ENCODE results near the gene TSPAN31.

Gene TSPAN31

GRCh38 chr12:57732270-57732669 is 12.6 kb upstream of the TSPAN31 start:
- no peak overlapping the region for H3K4me3 ChIP-seq (ENCODE audit: low read depth in 1 of 2, low read length in 2 of 2)
- peaks cover 0 to 21% of the 10 kb centered on the region in 2 donors for H3K4me1 ChIP-seq (ENCODE audit: control insufficient read depth in 1 of 2, insufficient read depth in 2 of 2, low read length in 2 of 2)
- no peaks in the 10 kb centered on the region for H3K9me3 ChIP-seq (ENCODE audit: control insufficient read depth in 1 of 2, low read length in 2 of 2)
- H3K27ac ChIP-seq (ENCODE audit: low read length): no peak overlapping the region
- H3K36me3 ChIP-seq (ENCODE audit: control insufficient read depth in 1 of 2, insufficient read depth in 2 of 2, low read length in 2 of 2): no peaks in the 10 kb centered on the region
- H3K27me3 ChIP-seq (ENCODE audit: low read depth, low read length): peaks cover 23% of the 10 kb centered on the region

- Histone ChIP-seq H3K27me3 (ENCODE audit: low read depth, low read length) (peaks cover 23% of the 10 kb centered on the region), H3K27ac (ENCODE audit: low read length) (no peak overlapping the region), H3K9me3 (ENCODE audit: control insufficient read depth in 1 of 2, low read length in 2 of 2) (no peaks in the 10 kb centered on the region), H3K4me3 (ENCODE audit: low read depth in 1 of 2, low read length in 2 of 2) (no peak overlapping the region), H3K36me3 (ENCODE audit: control insufficient read depth in 1 of 2, insufficient read depth in 2 of 2, low read length in 2 of 2) (no peaks in the 10 kb centered on the region), H3K4me1 (ENCODE audit: control insufficient read depth in 1 of 2, insufficient read depth in 2 of 2, low read length in 2 of 2) (peaks cover 0 to 28% of the 10 kb centered on the region in 2 donors)
Measured at GRCh38 chr12:57732726-57733593, 11.9 kb upstream of the TSPAN31 start.

- H3K27me3 ChIP-seq (ENCODE audit: low read depth, low read length): peaks cover 25% of the 10 kb centered on the region
- no peak overlapping the region for H3K4me3 ChIP-seq (ENCODE audit: low read depth in 1 of 2, low read length in 2 of 2)
- no peaks in the 10 kb centered on the region for H3K9me3 ChIP-seq (ENCODE audit: control insufficient read depth in 1 of 2, low read length in 2 of 2)
- H3K36me3 ChIP-seq (ENCODE audit: control insufficient read depth in 1 of 2, insufficient read depth in 2 of 2, low read length in 2 of 2): no peaks in the 10 kb centered on the region
- no peak overlapping the region for H3K27ac ChIP-seq (ENCODE audit: low read length)
- peaks cover 0 to 37% of the 10 kb centered on the region in 2 donors for H3K4me1 ChIP-seq (ENCODE audit: control insufficient read depth in 1 of 2, insufficient read depth in 2 of 2, low read length in 2 of 2)
Measured at GRCh38 chr12:57733928-57734327, 10.9 kb upstream of the TSPAN31 start.

GRCh38 chr12:57734591-57734990 is 10.2 kb upstream of the TSPAN31 start:
- no peaks in the 10 kb centered on the region for H3K9me3 ChIP-seq (ENCODE audit: control insufficient read depth in 1 of 2, low read length in 2 of 2)
- peaks cover 0 to 42% of the 10 kb centered on the region in 2 donors for H3K4me1 ChIP-seq (ENCODE audit: control insufficient read depth in 1 of 2, insufficient read depth in 2 of 2, low read length in 2 of 2)
- H3K27ac ChIP-seq (ENCODE audit: low read length): no peak overlapping the region
- H3K36me3 ChIP-seq (ENCODE audit: control insufficient read depth in 1 of 2, insufficient read depth in 2 of 2, low read length in 2 of 2): no peaks in the 10 kb centered on the region
- no peak overlapping the region for H3K4me3 ChIP-seq (ENCODE audit: low read depth in 1 of 2, low read length in 2 of 2)
- H3K27me3 ChIP-seq (ENCODE audit: low read depth, low read length): peaks cover 32% of the 10 kb centered on the region

- Histone ChIP-seq H3K4me1 (ENCODE audit: control insufficient read depth in 1 of 2, insufficient read depth in 2 of 2, low read length in 2 of 2) (peaks cover 0 to 42% of the 10 kb centered on the region in 2 donors), H3K4me3 (ENCODE audit: low read depth in 1 of 2, low read length in 2 of 2) (no peak overlapping the region), H3K27ac (ENCODE audit: low read length) (no peak overlapping the region), H3K36me3 (ENCODE audit: control insufficient read depth in 1 of 2, insufficient read depth in 2 of 2, low read length in 2 of 2) (no peaks in the 10 kb centered on the region), H3K27me3 (ENCODE audit: low read depth, low read length) (peaks cover 34% of the 10 kb centered on the region), H3K9me3 (ENCODE audit: control insufficient read depth in 1 of 2, low read length in 2 of 2) (no peaks in the 10 kb centered on the region)
Measured at GRCh38 chr12:57735198-57735855, 9.5 kb upstream of the TSPAN31 start.

GRCh38 chr12:57735952-57736740 is 8.7 kb upstream of the TSPAN31 start:
- peak overlapping the region in 1 of 2 donors; percentile 29 for H3K4me3 ChIP-seq (ENCODE audit: low read depth in 1 of 2, low read length in 2 of 2)
- H3K9me3 ChIP-seq (ENCODE audit: control insufficient read depth in 1 of 2, low read length in 2 of 2): no peaks in the 10 kb centered on the region
- peaks cover 35% of the 10 kb centered on the region for H3K27me3 ChIP-seq (ENCODE audit: low read depth, low read length)
- H3K27ac ChIP-seq (ENCODE audit: low read length): no peak overlapping the region
- peaks cover 0 to 42% of the 10 kb centered on the region in 2 donors for H3K4me1 ChIP-seq (ENCODE audit: control insufficient read depth in 1 of 2, insufficient read depth in 2 of 2, low read length in 2 of 2)
- no peaks in the 10 kb centered on the region for H3K36me3 ChIP-seq (ENCODE audit: control insufficient read depth in 1 of 2, insufficient read depth in 2 of 2, low read length in 2 of 2)

GRCh38 chr12:57736741-57737466 is 7.9 kb upstream of the TSPAN31 start:
- peaks cover 38% of the 10 kb centered on the region for H3K27me3 ChIP-seq (ENCODE audit: low read depth, low read length)
- H3K36me3 ChIP-seq (ENCODE audit: control insufficient read depth in 1 of 2, insufficient read depth in 2 of 2, low read length in 2 of 2): no peaks in the 10 kb centered on the region
- H3K4me1 ChIP-seq (ENCODE audit: control insufficient read depth in 1 of 2, insufficient read depth in 2 of 2, low read length in 2 of 2): peaks cover 0 to 42% of the 10 kb centered on the region in 2 donors
- H3K9me3 ChIP-seq (ENCODE audit: control insufficient read depth in 1 of 2, low read length in 2 of 2): no peaks in the 10 kb centered on the region
- H3K27ac ChIP-seq (ENCODE audit: low read length): no peak overlapping the region
- H3K4me3 ChIP-seq (ENCODE audit: low read depth in 1 of 2, low read length in 2 of 2): no peak overlapping the region

GRCh38 chr12:57737467-57738460 is 7.1 kb upstream of the TSPAN31 start:
- Histone ChIP-seq H3K27me3 (ENCODE audit: low read depth, low read length) (peaks cover 38% of the 10 kb centered on the region), H3K4me3 (ENCODE audit: low read depth in 1 of 2, low read length in 2 of 2) (peak overlapping the region in 1 of 2 donors; percentile 60), H3K9me3 (ENCODE audit: control insufficient read depth in 1 of 2, low read length in 2 of 2) (no peaks in the 10 kb centered on the region), H3K4me1 (ENCODE audit: control insufficient read depth in 1 of 2, insufficient read depth in 2 of 2, low read length in 2 of 2) (peaks cover 0 to 42% of the 10 kb centered on the region in 2 donors), H3K36me3 (ENCODE audit: control insufficient read depth in 1 of 2, insufficient read depth in 2 of 2, low read length in 2 of 2) (no peaks in the 10 kb centered on the region), H3K27ac (ENCODE audit: low read length) (no peak overlapping the region)

GRCh38 chr12:57738661-57739237 is 6.1 kb upstream of the TSPAN31 start, which contains the start of gene AGAP2:
TSS of gene AGAP2 (minus strand) at chr12:57738742. CDS start at chr12:57738246, 496 bp downstream.
- Histone ChIP-seq H3K36me3 (ENCODE audit: control insufficient read depth in 1 of 2, insufficient read depth in 2 of 2, low read length in 2 of 2) (no peaks in the 10 kb centered on the region), H3K27me3 (ENCODE audit: low read depth, low read length) (peaks cover 38% of the 10 kb centered on the region), H3K9me3 (ENCODE audit: control insufficient read depth in 1 of 2, low read length in 2 of 2) (no peaks in the 10 kb centered on the region), H3K4me1 (ENCODE audit: control insufficient read depth in 1 of 2, insufficient read depth in 2 of 2, low read length in 2 of 2) (peaks cover 0 to 42% of the 10 kb centered on the region in 2 donors), H3K4me3 (ENCODE audit: low read depth in 1 of 2, low read length in 2 of 2) (peak within 1 kb of the TSS in 1 of 2 donors; percentile 60), H3K27ac (ENCODE audit: low read length) (no peak within 1 kb of the TSS)
